CD14-positive monocyte (primary cell): ENCODE results near the gene SLC2A4RG. TPM values are rescaled to one million over a fixed set of nuclear protein-coding genes. Genes with fewer than 3 reads are reported as not detected.

Source experiments
- DNase-seq, 3 donors: peaks; one replicate each; pipeline ENCODE4 v3.0.0-alpha.2; 2011 to 2022
- H2AFZ ChIP-seq: 2 replicates; pipeline ENCODE4 v1.6.0; 2012; ENCODE audit warnings: mild to moderate bottlenecking, low read depth, low read length, inconsistent platforms; ENCODE audit not compliant: insufficient read depth, poor library complexity, severe bottlenecking
- H3K27ac ChIP-seq, 2 donors: 1 replicate in 1 of 2; 2 replicates in 1 of 2; pipeline ENCODE4 v1.5.1; 2012 to 2013; ENCODE audit warnings: low read length in 2 of 2, control low read depth in 1 of 2, inconsistent platforms in 1 of 2, low read depth in 1 of 2, mild to moderate bottlenecking in 1 of 2
- H3K27me3 ChIP-seq, 2 donors: one replicate each; pipeline versions ENCODE4 v1.6.0 to v1.6.1; 2011 to 2013; ENCODE audit warnings: low read length in 2 of 2; ENCODE audit not compliant: control insufficient read depth in 2 of 2, insufficient read depth in 2 of 2
- H3K36me3 ChIP-seq, 2 donors: replicated peaks in 1 of 2; 1 replicate in 1 of 2; 2 replicates in 1 of 2; pipeline versions ENCODE4 v1.5.1 to v1.6.1; 2012 to 2013; ENCODE audit warnings: low read length in 2 of 2, control low read depth in 1 of 2, inconsistent platforms in 1 of 2, mild to moderate bottlenecking in 1 of 2; ENCODE audit not compliant: insufficient read depth in 2 of 2, control insufficient read depth in 1 of 2
- H3K4me1 ChIP-seq, 2 donors: 1 replicate in 1 of 2; 2 replicates in 1 of 2; pipeline versions ENCODE4 v1.5.1 to v1.6.1; 2012 to 2013; ENCODE audit warnings: low read length in 2 of 2, control low read depth in 1 of 2, inconsistent platforms in 1 of 2, mild to moderate bottlenecking in 1 of 2, moderate library complexity in 1 of 2; ENCODE audit not compliant: insufficient read depth in 2 of 2, control insufficient read depth in 1 of 2
- H3K4me2 ChIP-seq: replicated peaks from 2 replicates; pipeline ENCODE3; 2012; ENCODE audit warnings: low read length, moderate library complexity, mild to moderate bottlenecking; ENCODE audit not compliant: poor library complexity, severe bottlenecking; ENCODE audit errors: extremely low read depth
- H3K4me3 ChIP-seq, 3 experiments: fragments of 200-600 bp in 1 of 3; sonication (generic) in 1 of 3; replicated peaks in 1 of 3; 1 replicate in 2 of 3; 2 replicates in 1 of 3; pipeline ENCODE4 v1.5.1; 2011 to 2013; ENCODE audit warnings: low read length in 3 of 3, mild to moderate bottlenecking in 3 of 3, control low read depth in 2 of 3, low read depth in 2 of 3, inconsistent platforms in 1 of 3, moderate library complexity in 1 of 3
- H3K79me2 ChIP-seq: 2 replicates; pipeline ENCODE4 v1.6.0; 2012; ENCODE audit warnings: mild to moderate bottlenecking, control low read depth, inconsistent platforms, low read length, moderate library complexity; ENCODE audit not compliant: insufficient read depth
- H3K9ac ChIP-seq: 2 replicates; pipeline ENCODE4 v1.6.0; 2017; ENCODE audit warnings: low read length, mild to moderate bottlenecking; ENCODE audit not compliant: insufficient read depth, poor library complexity, severe bottlenecking
- H3K9me3 ChIP-seq, 2 donors: replicated peaks in 1 of 2; 1 replicate in 1 of 2; 2 replicates in 1 of 2; pipeline versions ENCODE4 v1.5.1 to v1.6.1; 2012 to 2013; ENCODE audit warnings: low read length in 2 of 2, control low read depth in 1 of 2; ENCODE audit not compliant: control insufficient read depth in 1 of 2, insufficient read depth in 1 of 2
- H4K20me1 ChIP-seq: 2 replicates; pipeline ENCODE4 v1.6.0; 2012; ENCODE audit warnings: mild to moderate bottlenecking, low read length, control low read depth, moderate library complexity; ENCODE audit not compliant: insufficient read depth
- H3K27ac Mint-ChIP-seq, 7 donors: one replicate each; pipeline ENCODE4 v1.8.0; 2020; ENCODE audit warnings: mild to moderate bottlenecking in 7 of 7, mixed read lengths in 7 of 7, moderate library complexity in 6 of 7, inconsistent platforms in 2 of 7
- H3K27me3 Mint-ChIP-seq, 3 donors: one replicate each; pipeline ENCODE4 v1.8.0; 2021 to 2022; ENCODE audit warnings: low read depth in 3 of 3, mild to moderate bottlenecking in 3 of 3, mixed read lengths in 3 of 3, moderate library complexity in 3 of 3, inconsistent platforms in 1 of 3
- H3K36me3 Mint-ChIP-seq, 2 donors: one replicate each; pipeline ENCODE4 v1.8.0; 2020; ENCODE audit warnings: mixed read lengths in 2 of 2, inconsistent platforms in 1 of 2, mild to moderate bottlenecking in 1 of 2
- H3K4me1 Mint-ChIP-seq: one replicate; pipeline ENCODE4 v1.8.0; 2020; ENCODE audit warnings: mild to moderate bottlenecking, mixed read lengths
- H3K4me3 Mint-ChIP-seq, 2 donors: one replicate each; pipeline ENCODE4 v1.8.0; 2020; ENCODE audit warnings: mild to moderate bottlenecking in 2 of 2, mixed read lengths in 2 of 2, moderate library complexity in 1 of 2
- H3K9me3 Mint-ChIP-seq, 7 donors: one replicate each; pipeline ENCODE4 v1.8.0; 2020 to 2022; ENCODE audit warnings: mixed read lengths in 7 of 7, mild to moderate bottlenecking in 6 of 7, moderate library complexity in 6 of 7, inconsistent platforms in 2 of 7
- CTCF ChIP-seq: fragments of 200-600 bp; IDR thresholded peaks from one replicate; pipeline ENCODE4 v1.8.0; 2022; ENCODE audit warnings: antibody characterized with exemption, mild to moderate bottlenecking
- WGBS: methylation state at CpG from one replicate; pipeline ENCODE4 v1.1.5; 2013; ENCODE audit warnings: missing lambda C conversion rate; ENCODE audit not compliant: insufficient coverage; 5-methylcytosine and 5-hydroxymethylcytosine counted together
- intact Hi-C, 2 donors: fragments of 100-400 bp; cut with micrococcal nuclease; formaldehyde crosslinking; loops; one replicate each; pipeline versions ENCODE4 v1.15.0 to v1.15.1; 2023
- polyA plus RNA-seq, 3 donors: library from polyadenylated mRNA; depleted of rRNA in 1 of 3; unstranded in 2 of 3; stranded (reverse) in 1 of 3; fragments of 300-500 nt in 2 of 3; fragments of >200 nt in 1 of 3; fragmentation: Illumina TruSeq in 2 of 3; gene quantifications; 1 replicate in 2 of 3; 2 replicates in 1 of 3; pipeline ENCODE4 v1.2.3, GENCODE V29; 2012 to 2021

The SLC2A4RG gene
- polyA plus RNA-seq, 3 donors: 0.46 to 21.0 (median 1.5) TPM

- Histone ChIP-seq H4K20me1 (no peaks in the 10 kb centered on the region), H3K79me2 (no peaks in the 10 kb centered on the region), H3K27me3 (no peaks in the 10 kb centered on the region), H2AFZ (no peak overlapping the region), H3K36me3 (no peaks in the 10 kb centered on the region), H3K4me2 (no peak overlapping the region), H3K27ac (no peak overlapping the region), H3K4me1 (no peaks in the 10 kb centered on the region), H3K9ac (no peak overlapping the region), H3K9me3 (no peaks in the 10 kb centered on the region), H3K4me3 (no peak overlapping the region)
- H3K36me3 Mint-ChIP-seq: no peaks in the 10 kb centered on the region
- peaks cover 11 to 23% (median 12%) of the 10 kb centered on the region in 3 donors for H3K27me3 Mint-ChIP-seq
- peak overlapping the region in 1 of 2 donors; percentile 42 for H3K4me3 Mint-ChIP-seq
- no peak for DNase-seq
- no peak for TF ChIP-seq CTCF
- H3K27ac Mint-ChIP-seq: no peak overlapping the region
- peaks cover 5% of the 10 kb centered on the region for H3K4me1 Mint-ChIP-seq
- intact Hi-C loops: no loop called here
- 75% methylated on average over 18 of the region's 20 CpGs for WGBS
- peaks cover 0 to 2% (median 0%) of the 10 kb centered on the region in 7 donors for H3K9me3 Mint-ChIP-seq
Measured at GRCh38 chr20:63772781-63773518, 33.4 kb downstream of the SLC2A4RG start.

GRCh38 chr20:63773571-63774241, 34.1 kb downstream of the SLC2A4RG start:
- H3K9me3 Mint-ChIP-seq: peaks cover 0 to 2% (median 0%) of the 10 kb centered on the region in 7 donors
- H3K4me1 ChIP-seq: no peaks in the 10 kb centered on the region
- no peaks in the 10 kb centered on the region for H3K36me3 Mint-ChIP-seq
- H3K9me3 ChIP-seq: no peaks in the 10 kb centered on the region
- H4K20me1 ChIP-seq: peaks cover 3% of the 10 kb centered on the region
- intact Hi-C loops: no loop called here
- no peak overlapping the region for H3K4me3 ChIP-seq
- TF ChIP-seq CTCF: no peak
- H3K36me3 ChIP-seq: no peaks in the 10 kb centered on the region
- no peak overlapping the region for H3K9ac ChIP-seq
- DNase-seq: no peak
- no peak overlapping the region for H3K4me3 Mint-ChIP-seq
- H3K27me3 Mint-ChIP-seq: peaks cover 11 to 23% (median 12%) of the 10 kb centered on the region in 3 donors
- H3K27ac ChIP-seq: no peak overlapping the region
- no peak overlapping the region for H3K27ac Mint-ChIP-seq
- H3K4me1 Mint-ChIP-seq: peaks cover 5% of the 10 kb centered on the region
- H3K27me3 ChIP-seq: no peaks in the 10 kb centered on the region
- no peak overlapping the region for H3K4me2 ChIP-seq
- H3K79me2 ChIP-seq: no peaks in the 10 kb centered on the region
- no peak overlapping the region for H2AFZ ChIP-seq
- 93% methylated on average over 23 of the region's 33 CpGs for WGBS
